WTC11 (cell line): ENCODE data around the gene RPL38.

Source experiments
- ATF2 ChIP-seq: sonication (generic); formaldehyde crosslinking; IDR thresholded peaks from 2 replicates; pipeline ENCODE4 v1.8.1; 2022; ENCODE audit warnings: low read depth, missing genetic modification reagents, borderline replicate concordance
- ELF4 ChIP-seq: sonication (generic); formaldehyde crosslinking; IDR thresholded peaks from 2 replicates; pipeline ENCODE4 v1.8.1; 2022; ENCODE audit warnings: low read depth, mild to moderate bottlenecking, moderate library complexity, missing genetic modification reagents
- ESRRA ChIP-seq: sonication (generic); formaldehyde crosslinking; IDR thresholded peaks from 2 replicates; pipeline ENCODE4 v1.8.1; 2022; ENCODE audit warnings: mild to moderate bottlenecking, missing genetic modification reagents, borderline replicate concordance
- JAZF1 ChIP-seq: fragments of 250-450 bp; sonication (Bioruptor Pico); IDR thresholded peaks from 2 replicates; pipeline ENCODE4 v1.9.0; 2021; ENCODE audit warnings: moderate library complexity, mild to moderate bottlenecking, inconsistent platforms
- MAX ChIP-seq: sonication (generic); formaldehyde crosslinking; IDR thresholded peaks from 2 replicates; pipeline ENCODE4 v1.8.0; 2022; ENCODE audit warnings: mild to moderate bottlenecking, missing genetic modification reagents
- TCF7 ChIP-seq: sonication (generic); formaldehyde crosslinking; IDR thresholded peaks from 2 replicates; pipeline ENCODE4 v1.8.0; 2022; ENCODE audit warnings: mild to moderate bottlenecking, low read depth, missing genetic modification reagents, moderate library complexity
- ZNF423 ChIP-seq: fragments of 250-450 bp; sonication (Bioruptor Pico); IDR thresholded peaks from 2 replicates; pipeline ENCODE4 v2.1.2; 2022; ENCODE audit warnings: mild to moderate bottlenecking, moderate library complexity
- TF ChIP-seq, protein P1 (sequence below): fragments of 200-600 bp; IDR thresholded peaks from 2 replicates; pipeline ENCODE4 v1.8.0; 2022; ENCODE audit warnings: antibody characterized with exemption
- TF ChIP-seq, protein P2 (sequence below): sonication (generic); formaldehyde crosslinking; IDR thresholded peaks from 2 replicates; pipeline ENCODE4 v1.8.1; 2023; ENCODE audit warnings: mild to moderate bottlenecking, moderate library complexity, missing genetic modification reagents

DNA sequence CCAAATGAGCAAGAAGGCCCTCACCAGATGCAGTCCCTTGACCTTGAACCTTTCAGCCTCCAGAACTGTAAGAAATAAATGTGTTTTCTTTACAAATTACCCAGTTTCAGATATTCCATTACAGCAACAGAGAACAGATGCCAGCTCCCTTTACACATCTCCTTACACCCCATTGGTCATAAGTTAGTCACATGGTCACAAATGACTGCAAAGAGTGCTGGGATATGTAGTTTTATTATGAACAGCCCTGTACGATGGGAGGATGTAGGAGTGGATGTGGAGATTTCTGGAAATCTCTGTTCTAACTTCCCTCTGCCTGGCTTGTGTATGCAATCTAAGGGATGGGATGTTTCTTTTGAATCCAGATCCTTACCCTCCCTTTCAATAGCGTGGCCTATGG is 13.3 kb upstream of the RPL38 start:
- TF ChIP-seq MAX (CRISPR knock-in tag) (no peak), ATF2 (no peak), ESRRA (CRISPR knock-in tag) (no peak), JAZF1 (CRISPR knock-in tag) (no peak), TCF7 (CRISPR knock-in tag) (no peak), ZNF423 (CRISPR knock-in tag) (no peak), ELF4 (CRISPR knock-in tag) (no peak)
- TF ChIP-seq, protein P1, sequence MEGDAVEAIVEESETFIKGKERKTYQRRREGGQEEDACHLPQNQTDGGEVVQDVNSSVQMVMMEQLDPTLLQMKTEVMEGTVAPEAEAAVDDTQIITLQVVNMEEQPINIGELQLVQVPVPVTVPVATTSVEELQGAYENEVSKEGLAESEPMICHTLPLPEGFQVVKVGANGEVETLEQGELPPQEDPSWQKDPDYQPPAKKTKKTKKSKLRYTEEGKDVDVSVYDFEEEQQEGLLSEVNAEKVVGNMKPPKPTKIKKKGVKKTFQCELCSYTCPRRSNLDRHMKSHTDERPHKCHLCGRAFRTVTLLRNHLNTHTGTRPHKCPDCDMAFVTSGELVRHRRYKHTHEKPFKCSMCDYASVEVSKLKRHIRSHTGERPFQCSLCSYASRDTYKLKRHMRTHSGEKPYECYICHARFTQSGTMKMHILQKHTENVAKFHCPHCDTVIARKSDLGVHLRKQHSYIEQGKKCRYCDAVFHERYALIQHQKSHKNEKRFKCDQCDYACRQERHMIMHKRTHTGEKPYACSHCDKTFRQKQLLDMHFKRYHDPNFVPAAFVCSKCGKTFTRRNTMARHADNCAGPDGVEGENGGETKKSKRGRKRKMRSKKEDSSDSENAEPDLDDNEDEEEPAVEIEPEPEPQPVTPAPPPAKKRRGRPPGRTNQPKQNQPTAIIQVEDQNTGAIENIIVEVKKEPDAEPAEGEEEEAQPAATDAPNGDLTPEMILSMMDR: no peak
- TF ChIP-seq, protein P2, sequence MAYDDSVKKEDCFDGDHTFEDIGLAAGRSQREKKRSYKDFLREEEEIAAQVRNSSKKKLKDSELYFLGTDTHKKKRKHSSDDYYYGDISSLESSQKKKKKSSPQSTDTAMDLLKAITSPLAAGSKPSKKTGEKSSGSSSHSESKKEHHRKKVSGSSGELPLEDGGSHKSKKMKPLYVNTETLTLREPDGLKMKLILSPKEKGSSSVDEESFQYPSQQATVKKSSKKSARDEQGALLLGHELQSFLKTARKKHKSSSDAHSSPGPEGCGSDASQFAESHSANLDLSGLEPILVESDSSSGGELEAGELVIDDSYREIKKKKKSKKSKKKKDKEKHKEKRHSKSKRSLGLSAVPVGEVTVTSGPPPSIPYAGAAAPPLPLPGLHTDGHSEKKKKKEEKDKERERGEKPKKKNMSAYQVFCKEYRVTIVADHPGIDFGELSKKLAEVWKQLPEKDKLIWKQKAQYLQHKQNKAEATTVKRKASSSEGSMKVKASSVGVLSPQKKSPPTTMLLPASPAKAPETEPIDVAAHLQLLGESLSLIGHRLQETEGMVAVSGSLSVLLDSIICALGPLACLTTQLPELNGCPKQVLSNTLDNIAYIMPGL (CRISPR knock-in tag): no peak
